Upper lobe of right lung (tissue), 1 donor: ENCODE results near the gene EML1. TPM values are rescaled to one million over a fixed set of nuclear protein-coding genes. Genes with fewer than 3 reads are reported as not detected.

Experiments
- ATAC-seq: fragments of 200-7000 bp; cut with Tn5 transposase; one replicate; pipeline ENCODE4 v1.9.1; 2020; ENCODE audit warnings: mild to moderate bottlenecking, moderate library complexity
- DNase-seq: peaks from one replicate; pipeline ENCODE4 v3.0.0-alpha.2; 2020
- H3K27ac ChIP-seq: fragments of 200-600 bp; one replicate; pipeline ENCODE4 v1.8.0; 2022
- H3K27me3 ChIP-seq: fragments of 200-600 bp; one replicate; pipeline ENCODE4 v1.8.0; 2022; ENCODE audit warnings: mild to moderate bottlenecking
- H3K36me3 ChIP-seq: fragments of 200-600 bp; one replicate; pipeline ENCODE4 v1.8.0; 2022
- H3K4me1 ChIP-seq: fragments of 200-600 bp; one replicate; pipeline ENCODE4 v1.8.0; 2022
- H3K4me3 ChIP-seq: fragments of 200-600 bp; one replicate; pipeline ENCODE4 v1.8.0; 2022; ENCODE audit warnings: mild to moderate bottlenecking
- H3K9me3 ChIP-seq: fragments of 200-600 bp; one replicate; pipeline ENCODE4 v1.8.0; 2022
- intact Hi-C: fragments of 100-400 bp; cut with DNase I; formaldehyde crosslinking; loops from one replicate; pipeline ENCODE4 v1.11.0; 2022
- total RNA-seq: library from RNA; stranded (reverse); fragmentation: NEBNext Ultra II Directional; extraction: Animal tissue kit (Norgen Biotek cat#: 25700); gene quantifications from one replicate; pipeline ENCODE4 v1.2.1, GENCODE V29; 2021
- TF ChIP-seq, protein P1 (sequence below): fragments of 200-600 bp; IDR thresholded peaks from one replicate; pipeline ENCODE4 v1.8.0; 2022; ENCODE audit warnings: antibody characterized with exemption
- donor health status: DM: no; HTN: yes; CAD: no; lungs with severe emphysema.

Gene EML1
- total RNA-seq, 1 donor from 2014 or later, result 42.2 TPM

DNA sequence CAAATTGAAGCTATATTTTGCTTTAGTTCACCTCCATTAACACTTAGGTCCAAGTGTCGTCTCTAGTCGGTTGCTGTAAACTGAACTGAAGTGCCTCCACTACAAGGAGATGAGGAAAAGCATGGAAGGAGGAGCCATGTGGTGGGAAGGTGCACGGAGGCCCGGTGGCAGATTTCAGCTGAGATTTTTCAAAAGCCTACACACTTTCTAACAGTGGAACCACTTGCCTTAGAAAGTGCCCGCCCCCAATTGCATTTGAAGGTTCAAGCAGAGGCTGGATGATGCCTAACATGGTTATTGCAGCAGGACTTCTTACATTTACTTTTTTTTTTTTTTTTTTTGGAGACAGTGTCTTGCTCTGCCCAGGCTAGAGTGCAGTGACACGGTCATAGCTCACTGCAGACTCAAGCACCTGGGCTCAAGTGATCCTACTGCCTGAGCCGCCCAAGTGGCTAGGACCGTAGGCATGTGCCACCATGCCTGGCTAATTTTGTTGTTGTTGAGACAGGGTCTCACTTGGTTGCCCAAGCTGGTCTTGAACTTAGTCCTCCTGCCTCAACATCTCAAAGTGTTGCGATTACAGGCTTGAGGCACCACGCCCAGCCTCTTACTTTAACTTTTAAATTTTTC is 27.6 kb downstream of the EML1 start:
- DNase-seq (no peak), ATAC-seq (peak; percentile 53)
- Histone ChIP-seq H3K4me3 (no peak overlapping the region), H3K27me3 (no peaks in the 10 kb centered on the region), H3K9me3 (no peaks in the 10 kb centered on the region), H3K4me1 (peaks cover 9% of the 10 kb centered on the region), H3K36me3 (no peaks in the 10 kb centered on the region), H3K27ac (no peak overlapping the region)
- intact Hi-C loops, result no loop called here
- TF ChIP-seq, protein P1, sequence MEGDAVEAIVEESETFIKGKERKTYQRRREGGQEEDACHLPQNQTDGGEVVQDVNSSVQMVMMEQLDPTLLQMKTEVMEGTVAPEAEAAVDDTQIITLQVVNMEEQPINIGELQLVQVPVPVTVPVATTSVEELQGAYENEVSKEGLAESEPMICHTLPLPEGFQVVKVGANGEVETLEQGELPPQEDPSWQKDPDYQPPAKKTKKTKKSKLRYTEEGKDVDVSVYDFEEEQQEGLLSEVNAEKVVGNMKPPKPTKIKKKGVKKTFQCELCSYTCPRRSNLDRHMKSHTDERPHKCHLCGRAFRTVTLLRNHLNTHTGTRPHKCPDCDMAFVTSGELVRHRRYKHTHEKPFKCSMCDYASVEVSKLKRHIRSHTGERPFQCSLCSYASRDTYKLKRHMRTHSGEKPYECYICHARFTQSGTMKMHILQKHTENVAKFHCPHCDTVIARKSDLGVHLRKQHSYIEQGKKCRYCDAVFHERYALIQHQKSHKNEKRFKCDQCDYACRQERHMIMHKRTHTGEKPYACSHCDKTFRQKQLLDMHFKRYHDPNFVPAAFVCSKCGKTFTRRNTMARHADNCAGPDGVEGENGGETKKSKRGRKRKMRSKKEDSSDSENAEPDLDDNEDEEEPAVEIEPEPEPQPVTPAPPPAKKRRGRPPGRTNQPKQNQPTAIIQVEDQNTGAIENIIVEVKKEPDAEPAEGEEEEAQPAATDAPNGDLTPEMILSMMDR, result no peak

DNA sequence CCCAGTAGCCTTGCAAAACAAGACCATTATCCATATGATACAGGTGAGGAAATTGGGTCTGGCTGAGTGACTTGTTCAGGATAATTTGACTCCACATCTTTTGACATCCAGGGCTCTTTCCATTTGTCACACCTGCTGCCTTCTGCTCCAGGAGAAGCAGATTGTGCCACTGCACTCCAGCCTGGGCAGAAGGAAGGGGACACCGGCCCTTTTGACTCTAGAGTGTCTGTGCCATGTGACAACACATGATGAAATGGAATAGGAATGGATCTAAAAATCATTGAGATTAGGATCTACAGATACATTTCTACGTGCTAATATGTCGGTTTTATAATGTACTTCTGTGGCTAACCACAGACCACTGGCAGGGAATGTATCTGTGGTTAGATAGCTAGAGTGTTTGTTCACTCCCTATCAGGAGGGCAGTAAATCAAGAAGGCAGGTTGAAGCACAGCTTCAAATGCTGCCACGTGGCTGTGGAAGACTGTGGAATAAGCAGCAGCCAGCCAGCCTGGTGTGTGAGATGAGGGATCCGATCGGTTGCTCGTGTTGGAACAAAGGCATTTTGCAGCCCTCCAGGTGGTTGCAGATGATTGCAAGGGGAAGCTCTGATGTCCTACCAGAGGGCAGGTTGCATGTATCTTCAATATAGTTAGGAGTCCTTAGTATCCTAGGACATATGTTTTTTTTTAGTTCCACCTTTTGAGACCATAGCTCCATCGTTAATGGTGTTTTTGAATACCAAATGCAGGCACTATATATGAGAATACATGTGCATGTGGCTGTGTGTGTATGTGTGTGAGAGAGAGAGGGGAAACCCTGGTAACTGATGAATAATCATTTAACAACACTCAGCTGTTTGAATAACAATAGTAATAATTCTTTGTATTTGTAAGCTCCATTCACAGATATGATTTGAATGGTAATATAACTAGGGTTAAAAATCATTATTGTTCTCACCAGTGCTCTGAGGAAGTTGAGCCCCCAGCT is 28.6 kb downstream of the EML1 start:
- intact Hi-C loops, result no loop called here
- H3K36me3 ChIP-seq, result no peaks in the 10 kb centered on the region
- no peaks in the 10 kb centered on the region for H3K27me3 ChIP-seq
- DNase-seq, result no peak
- H3K9me3 ChIP-seq, result no peaks in the 10 kb centered on the region
- peaks cover 9% of the 10 kb centered on the region for H3K4me1 ChIP-seq
- ATAC-seq, result peak; percentile 74
- no peak overlapping the region for H3K4me3 ChIP-seq
- TF ChIP-seq, protein P1, result no peak
- no peak overlapping the region for H3K27ac ChIP-seq

DNA sequence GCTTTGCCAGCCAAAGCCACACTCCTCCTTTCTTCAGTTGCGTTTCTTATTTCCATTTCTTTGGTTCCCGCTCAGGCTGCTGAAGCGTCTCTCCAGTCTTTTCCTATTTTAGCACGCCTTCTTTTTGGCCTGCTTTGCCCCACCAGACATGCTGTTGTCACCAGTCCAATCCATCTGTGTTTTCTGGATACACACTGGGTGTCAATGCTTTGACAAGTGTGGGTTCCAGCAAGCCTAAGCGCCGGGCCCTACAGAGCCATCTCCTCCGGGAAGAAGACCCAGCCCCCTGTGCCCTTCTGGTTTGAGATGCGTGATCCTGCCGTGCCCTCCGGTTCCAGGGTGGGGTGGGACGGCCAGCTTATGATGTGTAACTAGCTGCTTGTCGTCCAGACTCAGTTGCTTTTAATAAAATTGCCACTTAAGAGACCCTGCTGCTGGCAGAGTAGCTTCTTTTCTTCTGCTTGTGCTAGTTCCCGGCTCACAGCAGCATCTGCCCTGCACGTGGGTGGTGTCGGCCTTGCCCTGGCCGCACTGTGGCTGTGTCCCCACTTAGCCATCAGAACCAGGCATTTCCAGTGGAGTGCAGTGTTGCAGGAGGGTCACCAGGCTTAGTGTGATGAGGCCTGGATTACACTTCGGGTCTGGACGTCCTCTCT is 29.7 kb downstream of the EML1 start:
- H3K27me3 ChIP-seq, result no peaks in the 10 kb centered on the region
- ATAC-seq (no peak), DNase-seq (no peak)
- H3K4me3 ChIP-seq, result no peak overlapping the region
- intact Hi-C loops, result no loop called here
- no peaks in the 10 kb centered on the region for H3K9me3 ChIP-seq
- H3K27ac ChIP-seq, result no peak overlapping the region
- H3K4me1 ChIP-seq, result peaks cover 9% of the 10 kb centered on the region
- no peaks in the 10 kb centered on the region for H3K36me3 ChIP-seq
- TF ChIP-seq, protein P1, result no peak

DNA sequence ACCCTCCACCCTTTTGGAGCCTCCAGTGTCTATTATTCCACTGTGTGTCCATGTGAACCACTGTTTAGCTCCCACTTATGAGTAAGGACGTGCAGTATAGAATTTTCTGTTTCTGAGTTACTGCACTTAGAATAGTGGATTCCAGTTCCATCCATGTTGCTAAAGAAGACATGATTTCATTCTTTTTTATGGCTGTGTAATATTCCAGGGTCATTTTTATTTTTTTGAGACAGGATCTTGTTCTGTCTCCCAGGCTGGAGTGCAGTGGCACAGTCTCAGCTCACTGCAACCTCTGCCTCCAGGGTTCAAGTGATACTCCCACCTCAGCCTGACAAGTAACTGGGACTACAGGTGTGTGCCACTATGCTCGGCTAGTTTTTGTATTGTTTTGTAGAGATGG is 31.6 kb downstream of the EML1 start:
- no peaks in the 10 kb centered on the region for H3K27me3 ChIP-seq
- intact Hi-C loops, result no loop called here
- TF ChIP-seq, protein P1, result no peak

DNA sequence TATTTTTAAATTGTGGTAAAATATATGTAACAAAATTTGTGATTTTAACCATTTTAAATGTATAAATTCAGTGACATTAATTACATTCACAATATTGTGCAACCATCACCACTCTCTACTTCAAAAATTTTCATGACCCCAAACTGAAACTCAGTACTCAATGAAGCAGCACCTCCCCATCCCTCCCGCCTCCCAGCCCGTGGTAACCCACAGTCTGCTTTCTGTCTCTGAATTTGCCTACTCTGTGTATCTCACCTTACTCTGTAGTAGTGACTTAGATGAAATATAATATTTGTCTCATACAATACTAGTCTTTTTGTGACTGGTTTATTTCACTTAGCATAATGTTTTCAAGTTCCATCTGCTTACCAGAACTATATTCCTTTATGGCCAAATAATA is 36.2 kb downstream of the EML1 start:
- no peaks in the 10 kb centered on the region for H3K9me3 ChIP-seq
- H3K36me3 ChIP-seq, result no peaks in the 10 kb centered on the region
- ATAC-seq, result no peak
- intact Hi-C loops, result no loop called here
- TF ChIP-seq, protein P1, result no peak
- H3K4me3 ChIP-seq, result no peak overlapping the region
- no peaks in the 10 kb centered on the region for H3K27me3 ChIP-seq
- H3K27ac ChIP-seq, result no peak overlapping the region
- H3K4me1 ChIP-seq, result no peaks in the 10 kb centered on the region
- DNase-seq, result no peak

More for the DNA sequence above, 31.6 kb downstream of the EML1 start:
- Histone ChIP-seq H3K4me3 (no peak overlapping the region), H3K9me3 (no peaks in the 10 kb centered on the region), H3K4me1 (peaks cover 9% of the 10 kb centered on the region), H3K36me3 (no peaks in the 10 kb centered on the region), H3K27ac (no peak overlapping the region)
- ATAC-seq (no peak), DNase-seq (no peak)
